ENCODE results near the gene TMED8. TPM values are rescaled to one million over a fixed set of nuclear protein-coding genes. Genes with fewer than 3 reads are reported as not detected.

Gene TMED8
- total RNA-seq, 1 donor from 2014 or later, result 23.5 TPM

DNA sequence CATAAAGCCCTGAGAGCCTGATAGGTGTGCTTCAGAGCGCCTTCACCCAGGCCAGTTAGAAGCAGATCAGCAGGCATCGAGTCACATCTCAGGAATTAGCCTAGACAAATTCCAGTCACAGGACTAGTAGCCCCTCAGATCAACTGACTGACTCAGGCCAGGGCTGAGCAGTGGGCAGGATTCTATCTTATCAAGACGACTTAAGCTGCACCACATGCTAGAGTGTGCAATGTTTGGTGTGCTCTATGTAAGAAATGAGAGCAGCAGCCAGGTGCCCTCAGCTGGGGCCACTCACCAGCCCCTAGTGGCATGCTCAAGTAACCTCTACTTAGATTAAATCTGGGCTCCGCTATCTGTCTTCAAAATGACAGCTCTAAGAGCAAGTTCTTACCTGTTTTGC, 86.2 kb downstream of the TMED8 start:
- no peaks in the 10 kb centered on the region for H3K27me3 ChIP-seq
- no peaks in the 10 kb centered on the region for H3K79me2 ChIP-seq (ENCODE audit: low read depth)
- H3K27me3 Mint-ChIP-seq (ENCODE audit: insufficient read depth, low read depth), result no peaks in the 10 kb centered on the region
- TF ChIP-seq, protein P1, sequence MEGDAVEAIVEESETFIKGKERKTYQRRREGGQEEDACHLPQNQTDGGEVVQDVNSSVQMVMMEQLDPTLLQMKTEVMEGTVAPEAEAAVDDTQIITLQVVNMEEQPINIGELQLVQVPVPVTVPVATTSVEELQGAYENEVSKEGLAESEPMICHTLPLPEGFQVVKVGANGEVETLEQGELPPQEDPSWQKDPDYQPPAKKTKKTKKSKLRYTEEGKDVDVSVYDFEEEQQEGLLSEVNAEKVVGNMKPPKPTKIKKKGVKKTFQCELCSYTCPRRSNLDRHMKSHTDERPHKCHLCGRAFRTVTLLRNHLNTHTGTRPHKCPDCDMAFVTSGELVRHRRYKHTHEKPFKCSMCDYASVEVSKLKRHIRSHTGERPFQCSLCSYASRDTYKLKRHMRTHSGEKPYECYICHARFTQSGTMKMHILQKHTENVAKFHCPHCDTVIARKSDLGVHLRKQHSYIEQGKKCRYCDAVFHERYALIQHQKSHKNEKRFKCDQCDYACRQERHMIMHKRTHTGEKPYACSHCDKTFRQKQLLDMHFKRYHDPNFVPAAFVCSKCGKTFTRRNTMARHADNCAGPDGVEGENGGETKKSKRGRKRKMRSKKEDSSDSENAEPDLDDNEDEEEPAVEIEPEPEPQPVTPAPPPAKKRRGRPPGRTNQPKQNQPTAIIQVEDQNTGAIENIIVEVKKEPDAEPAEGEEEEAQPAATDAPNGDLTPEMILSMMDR (IDR thresholded peaks at IDR 0.05), result peak; percentile 33
- TF ChIP-seq EZH2 (IDR thresholded peaks at IDR 0.05), result no peak
- no peak overlapping the region for H3K27ac Mint-ChIP-seq
- H3K9ac ChIP-seq, result no peak overlapping the region
- no peak overlapping the region for H3K27ac ChIP-seq
- no peaks in the 10 kb centered on the region for H3K4me1 ChIP-seq
- DNase-seq (ENCODE audit: low spot score), result no peak
- H2AFZ ChIP-seq (replicated peaks), result no peak overlapping the region
- H3K4me3 ChIP-seq, result no peak overlapping the region
- no peaks in the 10 kb centered on the region for H3K36me3 ChIP-seq
- H4K20me1 ChIP-seq (ENCODE audit: low read depth), result peaks cover 4% of the 10 kb centered on the region
- no peaks in the 10 kb centered on the region for H3K9me3 Mint-ChIP-seq
- H3K9me3 ChIP-seq (ENCODE audit: low read depth), result no peaks in the 10 kb centered on the region
- no peak overlapping the region for H3K4me2 ChIP-seq
- peaks cover 17% of the 10 kb centered on the region for H3K36me3 Mint-ChIP-seq
- H3F3A ChIP-seq (ENCODE audit: low read depth), result peaks cover 3% of the 10 kb centered on the region
- H3K4me3 Mint-ChIP-seq, result no peak overlapping the region
- H3K4me1 Mint-ChIP-seq, result peaks cover 2% of the 10 kb centered on the region

DNA sequence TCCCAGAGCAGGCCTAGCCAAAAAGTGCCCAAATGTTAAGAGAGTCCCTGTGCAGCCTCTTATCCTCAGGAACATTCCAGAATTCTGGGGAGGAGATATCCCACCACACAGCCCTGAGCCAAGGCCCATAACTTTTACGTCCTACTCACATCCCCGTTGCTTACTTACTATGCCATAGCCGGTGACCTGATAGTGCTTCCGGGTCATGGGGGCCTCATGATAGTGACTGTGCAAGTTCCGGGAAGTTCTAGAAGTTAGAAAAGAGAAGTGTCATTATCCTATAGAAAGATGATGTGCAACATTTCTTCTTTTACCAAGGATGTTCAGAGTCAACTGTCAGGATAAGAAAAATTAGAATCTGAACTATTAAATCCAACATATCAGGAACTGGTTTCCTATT, 90.3 kb downstream of the TMED8 start:
- H3K4me2 ChIP-seq, result no peak overlapping the region
- H3K4me3 ChIP-seq, result no peak overlapping the region
- TF ChIP-seq EZH2 (IDR thresholded peaks at IDR 0.05) (no peak), EZH2phosphoT487 (IDR thresholded peaks at IDR 0.05) (no peak)
- TF ChIP-seq, protein P1 (IDR thresholded peaks at IDR 0.05), result no peak
- H3K27ac Mint-ChIP-seq, result no peak overlapping the region
- H3K27me3 ChIP-seq, result no peaks in the 10 kb centered on the region
- peaks cover 4% of the 10 kb centered on the region for H4K20me1 ChIP-seq (ENCODE audit: low read depth)
- no peaks in the 10 kb centered on the region for H3K4me1 ChIP-seq
- H3K9me3 ChIP-seq (ENCODE audit: low read depth), result no peaks in the 10 kb centered on the region
- no peaks in the 10 kb centered on the region for H3K9me3 Mint-ChIP-seq
- no peak overlapping the region for H3K27ac ChIP-seq
- no peaks in the 10 kb centered on the region for H3K27me3 Mint-ChIP-seq (ENCODE audit: insufficient read depth, low read depth)
- no peak for DNase-seq (ENCODE audit: low spot score)
- no peak overlapping the region for H2AFZ ChIP-seq (replicated peaks)
- peaks cover 30% of the 10 kb centered on the region for H3K36me3 Mint-ChIP-seq
- no peaks in the 10 kb centered on the region for H3K36me3 ChIP-seq
- peaks cover 13% of the 10 kb centered on the region for H3K4me1 Mint-ChIP-seq
- peaks cover 2% of the 10 kb centered on the region for H3F3A ChIP-seq (ENCODE audit: low read depth)
- no peak overlapping the region for H3K4me3 Mint-ChIP-seq
- no peaks in the 10 kb centered on the region for H3K79me2 ChIP-seq (ENCODE audit: low read depth)
- no peak overlapping the region for H3K9ac ChIP-seq

Other genes starting within 250 kb of the TMED8 start
- 0.07 and 0.31 TPM in 2 replicates for gene ZDHHC22, start 235.3 kb downstream of the TMED8 start, total RNA-seq (ENCODE audit: low replicate concordance)
- gene TMEM63C, start 195.3 kb downstream of the TMED8 start, total RNA-seq (ENCODE audit: low replicate concordance), result 1.1 and 1.5 TPM in 2 replicates
- gene NGB, start 105.9 kb downstream of the TMED8 start, total RNA-seq (ENCODE audit: low replicate concordance), result not detected in 2 replicates
- gene POMT2, start 56.2 kb downstream of the TMED8 start, total RNA-seq (ENCODE audit: low replicate concordance), result 6.2 and 14.7 TPM in 2 replicates
- 44.2 and 52.5 TPM in 2 replicates for gene GSTZ1, start 56.1 kb downstream of the TMED8 start, total RNA-seq (ENCODE audit: low replicate concordance)
- 2.2 and 2.4 TPM in 2 replicates for gene SAMD15, start 285 bp upstream of the TMED8 start, total RNA-seq (ENCODE audit: low replicate concordance)
- 0.07 and 0.40 TPM in 2 replicates for gene NOXRED1, start 46.4 kb upstream of the TMED8 start, total RNA-seq (ENCODE audit: low replicate concordance)
- gene VIPAS39, start 80.5 kb upstream of the TMED8 start, total RNA-seq (ENCODE audit: low replicate concordance), result 29.7 and 31.2 TPM in 2 replicates
- 102 and 185 TPM in 2 replicates for gene AHSA1, start 81.0 kb upstream of the TMED8 start, total RNA-seq (ENCODE audit: low replicate concordance)
- 0.07 and 0.12 TPM in 2 replicates for gene ISM2, start 121.7 kb upstream of the TMED8 start, total RNA-seq (ENCODE audit: low replicate concordance)
- gene SPTLC2, start 239.5 kb upstream of the TMED8 start, total RNA-seq (ENCODE audit: low replicate concordance), result 8.0 and 12.3 TPM in 2 replicates